Smooth muscle cell (in vitro differentiated cells): ENCODE measurements around the gene ABCF2. TPM values are rescaled to one million over a fixed set of nuclear protein-coding genes. Genes with fewer than 3 reads are reported as not detected.

Experiments used
- DNase-seq: peaks from one replicate; lab custom pipeline; 2025; ENCODE audit not compliant: unreplicated experiment; lab: John Stamatoyannopoulos, UW
- H2AFZ ChIP-seq: fragments of 200-600 bp; sonication (generic); 2 replicates; pipeline ENCODE4 v1.6.0; 2016; ENCODE audit warnings: antibody characterized with exemption, low read depth, mild to moderate bottlenecking
- H3F3A ChIP-seq: fragments of 200-600 bp; sonication (generic); 2 replicates; pipeline ENCODE4 v1.6.0; 2017; ENCODE audit warnings: antibody characterized with exemption, low read depth
- H3K27ac ChIP-seq: fragments of 200-600 bp; sonication (generic); 2 replicates; pipeline ENCODE4 v1.5.1; 2016; ENCODE audit warnings: low read depth, mild to moderate bottlenecking
- H3K27me3 ChIP-seq: fragments of 200-600 bp; sonication (generic); 2 replicates; pipeline ENCODE4 v1.6.1; 2016; ENCODE audit warnings: low read depth, mild to moderate bottlenecking
- H3K36me3 ChIP-seq: fragments of 200-600 bp; sonication (generic); 2 replicates; pipeline ENCODE4 v1.5.1; 2016; ENCODE audit warnings: low read depth
- H3K4me1 ChIP-seq: fragments of 200-600 bp; sonication (generic); 2 replicates; pipeline ENCODE4 v1.5.1; 2016; ENCODE audit warnings: low read depth
- H3K4me2 ChIP-seq: fragments of 200-600 bp; sonication (generic); 2 replicates; pipeline ENCODE4 v1.6.0; 2016; ENCODE audit warnings: mild to moderate bottlenecking
- H3K4me3 ChIP-seq: fragments of 200-600 bp; sonication (generic); 2 replicates; pipeline ENCODE4 v1.5.1; 2016; ENCODE audit warnings: mild to moderate bottlenecking
- H3K79me2 ChIP-seq: fragments of 200-600 bp; sonication (generic); 2 replicates; pipeline ENCODE4 v1.6.0; 2016; ENCODE audit warnings: low read depth, mild to moderate bottlenecking
- H3K9ac ChIP-seq: fragments of 200-600 bp; sonication (generic); 2 replicates; pipeline ENCODE4 v1.6.0; 2016; ENCODE audit warnings: low read depth
- H3K9me3 ChIP-seq: fragments of 200-600 bp; sonication (generic); replicated peaks from 2 replicates; pipeline ENCODE4 v1.5.1; 2016; ENCODE audit warnings: low read depth
- H4K20me1 ChIP-seq: fragments of 200-600 bp; sonication (generic); 2 replicates; pipeline ENCODE4 v1.6.0; 2016; ENCODE audit warnings: low read depth
- WGBS: methylation state at CpG from one replicate; pipeline ENCODE4 v1.1.7; 2016; ENCODE audit warnings: low lambda C conversion rate; 5-methylcytosine and 5-hydroxymethylcytosine counted together
- polyA plus RNA-seq: library from polyadenylated mRNA; unstranded; fragments of >200 nt; fragmentation: Nextera tagmentation; extraction: Ambion mirVana; gene quantifications from 2 replicates; pipeline ENCODE4 v1.2.1, GENCODE V29; 2016
- total RNA-seq: library from RNA; depleted of rRNA; stranded (reverse); fragments of >200 nt; gene quantifications from 2 replicates; pipeline ENCODE4 v1.2.3, GENCODE V29; 2014
- TF ChIP-seq, protein P1 (sequence below): fragments of 200-600 bp; sonication (generic); IDR thresholded peaks from 2 replicates; pipeline ENCODE4 v1.5.1; 2017; ENCODE audit warnings: borderline replicate concordance, mild to moderate bottlenecking, antibody characterized with exemption; ENCODE audit not compliant: insufficient read depth, poor library complexity, severe bottlenecking

The ABCF2 gene
- total and polyA plus RNA-seq, 2 experiments from 2014 or later = 24.2 to 30.5 TPM

DNA sequence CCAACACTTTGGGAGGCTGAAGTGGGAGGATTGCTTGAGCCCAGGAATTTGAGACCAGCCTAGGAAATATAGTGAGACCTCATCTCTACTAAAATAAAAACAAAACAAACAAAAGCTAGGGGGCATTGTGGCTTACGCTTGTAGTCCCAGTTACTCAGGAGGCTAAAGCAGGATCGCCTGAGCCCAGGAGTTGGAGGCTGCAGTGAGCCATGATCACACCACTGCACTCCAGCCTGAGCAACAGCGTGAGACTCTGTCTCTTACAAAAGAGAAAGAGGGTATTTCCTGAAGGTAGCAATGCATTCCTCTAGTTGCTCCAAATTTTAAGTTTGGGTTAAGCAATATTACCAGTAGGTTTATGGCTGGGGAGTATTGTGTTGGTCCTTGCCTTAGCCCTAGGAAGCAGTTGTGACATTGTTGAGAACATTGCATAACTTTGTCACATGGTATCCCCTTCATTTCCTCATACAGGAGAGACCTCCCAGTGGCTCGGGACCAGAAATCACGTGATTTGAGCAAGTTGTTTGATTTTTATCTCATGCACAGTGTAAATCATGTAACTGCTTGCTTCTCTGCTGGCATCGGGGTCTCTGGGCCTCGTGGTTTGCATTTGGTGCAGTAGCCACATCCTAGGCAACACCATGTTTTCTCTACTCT is 44.8 kb upstream of the ABCF2 start:
- TF ChIP-seq, protein P1, sequence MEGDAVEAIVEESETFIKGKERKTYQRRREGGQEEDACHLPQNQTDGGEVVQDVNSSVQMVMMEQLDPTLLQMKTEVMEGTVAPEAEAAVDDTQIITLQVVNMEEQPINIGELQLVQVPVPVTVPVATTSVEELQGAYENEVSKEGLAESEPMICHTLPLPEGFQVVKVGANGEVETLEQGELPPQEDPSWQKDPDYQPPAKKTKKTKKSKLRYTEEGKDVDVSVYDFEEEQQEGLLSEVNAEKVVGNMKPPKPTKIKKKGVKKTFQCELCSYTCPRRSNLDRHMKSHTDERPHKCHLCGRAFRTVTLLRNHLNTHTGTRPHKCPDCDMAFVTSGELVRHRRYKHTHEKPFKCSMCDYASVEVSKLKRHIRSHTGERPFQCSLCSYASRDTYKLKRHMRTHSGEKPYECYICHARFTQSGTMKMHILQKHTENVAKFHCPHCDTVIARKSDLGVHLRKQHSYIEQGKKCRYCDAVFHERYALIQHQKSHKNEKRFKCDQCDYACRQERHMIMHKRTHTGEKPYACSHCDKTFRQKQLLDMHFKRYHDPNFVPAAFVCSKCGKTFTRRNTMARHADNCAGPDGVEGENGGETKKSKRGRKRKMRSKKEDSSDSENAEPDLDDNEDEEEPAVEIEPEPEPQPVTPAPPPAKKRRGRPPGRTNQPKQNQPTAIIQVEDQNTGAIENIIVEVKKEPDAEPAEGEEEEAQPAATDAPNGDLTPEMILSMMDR = no peak
- no peak overlapping the region for H3K9ac ChIP-seq
- no peaks in the 10 kb centered on the region for H3K27me3 ChIP-seq
- H2AFZ ChIP-seq = no peak overlapping the region
- no peak overlapping the region for H3K27ac ChIP-seq
- no peak overlapping the region for H3K4me3 ChIP-seq
- DNase-seq = no peak
- H3K4me1 ChIP-seq = no peaks in the 10 kb centered on the region
- H4K20me1 ChIP-seq = no peaks in the 10 kb centered on the region
- no peak overlapping the region for H3K4me2 ChIP-seq
- H3F3A ChIP-seq = no peaks in the 10 kb centered on the region
- H3K9me3 ChIP-seq = no peaks in the 10 kb centered on the region
- 77% methylated on average over 7 of the region's 7 CpGs for WGBS
- no peaks in the 10 kb centered on the region for H3K79me2 ChIP-seq
- H3K36me3 ChIP-seq = no peaks in the 10 kb centered on the region

DNA sequence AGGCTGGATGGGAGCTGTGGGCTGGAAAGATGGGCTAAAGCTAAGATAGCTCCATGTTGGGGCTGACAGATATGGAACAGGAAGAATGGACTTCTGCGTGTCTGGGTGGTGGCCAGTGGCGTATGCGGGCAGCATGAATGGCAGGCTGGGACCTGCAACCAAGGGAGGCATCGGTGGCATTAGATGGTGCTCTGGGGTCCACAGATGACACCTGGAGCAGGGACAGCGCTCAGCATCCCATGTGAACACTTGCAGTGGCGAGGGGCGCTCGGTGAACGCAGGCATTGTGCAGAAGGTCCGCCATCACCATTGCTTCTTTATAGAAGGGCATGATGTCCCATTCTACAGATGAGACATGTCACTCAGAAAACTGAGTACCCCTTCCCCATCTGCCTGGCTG is 42.5 kb upstream of the ABCF2 start:
- H3K9ac ChIP-seq = no peak overlapping the region
- no peaks in the 10 kb centered on the region for H3K79me2 ChIP-seq
- H3K36me3 ChIP-seq = no peaks in the 10 kb centered on the region
- H3K27ac ChIP-seq = no peak overlapping the region
- WGBS = 93% methylated on average over 10 of the region's 10 CpGs
- TF ChIP-seq, protein P1 = no peak
- H2AFZ ChIP-seq = no peak overlapping the region
- no peak for DNase-seq
- H3K4me3 ChIP-seq = no peak overlapping the region
- H3K4me1 ChIP-seq = no peaks in the 10 kb centered on the region
- H3K9me3 ChIP-seq = no peaks in the 10 kb centered on the region
- no peaks in the 10 kb centered on the region for H3K27me3 ChIP-seq
- no peak overlapping the region for H3K4me2 ChIP-seq
- no peaks in the 10 kb centered on the region for H3F3A ChIP-seq
- no peaks in the 10 kb centered on the region for H4K20me1 ChIP-seq

DNA sequence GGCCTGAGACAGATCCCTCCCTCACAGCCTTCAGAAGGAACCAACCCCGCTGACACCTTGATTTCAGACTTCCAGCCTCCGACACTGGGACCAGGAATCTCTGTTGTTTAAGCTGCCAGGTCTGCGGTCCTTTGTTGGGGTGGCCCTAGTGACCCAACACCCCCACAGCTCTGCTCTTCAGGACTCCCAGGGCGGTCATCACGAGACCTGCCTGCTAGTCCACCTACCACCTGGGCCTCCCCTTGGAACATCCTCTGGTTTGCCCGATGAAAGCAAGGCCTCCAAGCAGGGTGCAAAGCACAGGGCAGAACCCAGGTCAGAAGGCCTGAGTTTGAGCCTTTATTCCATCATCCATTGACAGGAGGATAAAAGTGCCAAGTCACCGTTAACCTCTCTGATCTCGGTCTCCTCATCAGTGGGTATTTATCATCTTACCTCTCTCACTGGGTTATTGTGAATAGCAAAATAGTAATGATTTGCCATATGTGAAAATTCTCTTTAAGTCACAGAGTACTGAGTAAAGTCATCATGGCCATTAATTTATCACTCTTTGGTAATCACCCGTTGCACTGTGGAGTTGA is 38.4 kb upstream of the ABCF2 start:
- Histone ChIP-seq H3K36me3 (no peaks in the 10 kb centered on the region), H3K4me2 (no peak overlapping the region)
- WGBS = 93% methylated on average over 9 of the region's 9 CpGs

More for the DNA sequence above, 38.4 kb upstream of the ABCF2 start:
- DNase-seq = no peak
- H3F3A ChIP-seq = no peaks in the 10 kb centered on the region
- TF ChIP-seq, protein P1 = no peak
- no peak overlapping the region for H3K4me3 ChIP-seq
- no peaks in the 10 kb centered on the region for H3K9me3 ChIP-seq
- H3K9ac ChIP-seq = no peak overlapping the region
- no peaks in the 10 kb centered on the region for H4K20me1 ChIP-seq
- peaks cover 6% of the 10 kb centered on the region for H3K27me3 ChIP-seq
- H3K79me2 ChIP-seq = no peaks in the 10 kb centered on the region
- H2AFZ ChIP-seq = no peak overlapping the region
- no peak overlapping the region for H3K27ac ChIP-seq
- no peaks in the 10 kb centered on the region for H3K4me1 ChIP-seq
